GM19043 (cell line): ENCODE results near the gene CCPG1.

Source experiments
- ATAC-seq: cut with Tn5 transposase; IDR thresholded peaks from one replicate; pipeline ENCODE4 v1.9.1; 2021; ENCODE audit warnings: low read depth; ENCODE audit not compliant: unreplicated experiment

Gene CCPG1

GRCh38 chr15:55387027-55387426 lies 21.1 kb downstream of the CCPG1 start:
- ATAC-seq = no peak

GRCh38 chr15:55383687-55384086 lies 24.5 kb downstream of the CCPG1 start:
- no peak for ATAC-seq

- no peak for ATAC-seq
Measured at GRCh38 chr15:55381595-55381994, 26.6 kb downstream of the CCPG1 start.

GRCh38 chr15:55379095-55379494 lies 29.1 kb downstream of the CCPG1 start:
- no peak for ATAC-seq

GRCh38 chr15:55372701-55373440 lies 35.3 kb downstream of the CCPG1 start:
- ATAC-seq = no peak

- no peak for ATAC-seq
Measured at GRCh38 chr15:55366981-55367380, 41.2 kb downstream of the CCPG1 start.

- no peak for ATAC-seq
Measured at GRCh38 chr15:55362641-55363040, 45.5 kb downstream of the CCPG1 start.

GRCh38 chr15:55361048-55361447 lies 47.1 kb downstream of the CCPG1 start:
- no peak for ATAC-seq

- no peak for ATAC-seq
Measured at GRCh38 chr15:55360256-55360655, 47.9 kb downstream of the CCPG1 start.

- ATAC-seq = no peak
Measured at GRCh38 chr15:55358471-55358870, 49.7 kb downstream of the CCPG1 start.

GRCh38 chr15:55357774-55358173 lies 50.4 kb downstream of the CCPG1 start:
- no peak for ATAC-seq

GRCh38 chr15:55356985-55357585 lies 51.1 kb downstream of the CCPG1 start:
- no peak for ATAC-seq

GRCh38 chr15:55353025-55353424 lies 55.1 kb downstream of the CCPG1 start:
- no peak for ATAC-seq

- ATAC-seq = no peak
Measured at GRCh38 chr15:55349282-55349681, 58.9 kb downstream of the CCPG1 start.

GRCh38 chr15:55348281-55348778 lies 59.8 kb downstream of the CCPG1 start:
- ATAC-seq = no peak

GRCh38 chr15:55344206-55344605 lies 64.0 kb downstream of the CCPG1 start:
- ATAC-seq = no peak

GRCh38 chr15:55343168-55343567 lies 65.0 kb downstream of the CCPG1 start:
- no peak for ATAC-seq

GRCh38 chr15:55337160-55337559 lies 71.0 kb downstream of the CCPG1 start:
- no peak for ATAC-seq

GRCh38 chr15:55334997-55335396 lies 73.2 kb downstream of the CCPG1 start:
- no peak for ATAC-seq

GRCh38 chr15:55334371-55334770 lies 73.8 kb downstream of the CCPG1 start:
- ATAC-seq = no peak

GRCh38 chr15:55327387-55327786 lies 80.8 kb downstream of the CCPG1 start:
- ATAC-seq = no peak

- no peak for ATAC-seq
Measured at GRCh38 chr15:55322467-55322866, 85.7 kb downstream of the CCPG1 start.
